Stimulated activated CD8-positive, alpha-beta memory T cell treated with anti-CD3 and anti-CD28 coated beads, Interleukin-15, amount 100 ng/mL, for 24 hours (primary cell): ENCODE data around the gene ECM2.

ENCODE experiments used
- DNase-seq: peaks from one replicate; pipeline ENCODE4 v3.0.0-alpha.2; 2020; ENCODE audit warnings: low read depth

ECM2 gene

DNA sequence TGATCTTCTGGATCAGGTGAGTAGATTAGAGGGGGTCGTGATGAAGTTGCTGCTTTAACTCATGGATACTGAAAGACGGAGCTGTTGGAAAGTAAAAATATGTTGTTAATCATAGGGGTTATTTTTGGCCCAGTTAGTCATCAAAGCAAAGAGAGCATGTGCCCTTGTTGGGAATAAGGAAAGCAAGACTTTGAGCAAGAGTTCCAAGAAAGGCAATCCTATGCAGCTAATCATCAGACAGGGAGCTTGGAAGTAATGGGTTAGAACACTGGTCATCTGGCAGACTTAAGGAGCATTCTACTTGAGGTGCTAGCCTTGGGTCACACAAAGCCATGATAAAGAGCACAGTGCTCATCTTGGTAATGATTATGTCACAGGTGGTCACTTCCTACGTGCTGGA is 71.8 kb downstream of the ECM2 start:
- no peak for DNase-seq

DNA sequence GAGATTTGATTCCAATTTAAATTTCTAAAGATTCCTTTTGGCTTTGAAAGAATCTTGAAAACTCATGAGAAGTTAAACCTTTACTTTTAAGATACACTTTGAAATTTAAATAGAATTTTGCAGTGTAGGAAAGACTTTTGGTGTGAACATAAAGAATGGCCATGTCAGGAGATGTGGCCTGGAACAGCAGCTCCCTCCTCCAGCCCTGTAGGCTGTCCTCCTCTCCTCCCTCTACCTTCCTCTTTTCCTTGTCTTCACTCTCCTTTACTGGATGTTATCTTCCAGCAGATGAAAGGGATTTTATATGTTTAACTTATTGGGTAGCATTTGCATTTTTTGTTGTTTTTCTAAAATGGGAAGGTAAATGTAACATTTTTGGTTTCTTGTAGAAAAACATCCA is 72.4 kb downstream of the ECM2 start:
- no peak for DNase-seq

DNA sequence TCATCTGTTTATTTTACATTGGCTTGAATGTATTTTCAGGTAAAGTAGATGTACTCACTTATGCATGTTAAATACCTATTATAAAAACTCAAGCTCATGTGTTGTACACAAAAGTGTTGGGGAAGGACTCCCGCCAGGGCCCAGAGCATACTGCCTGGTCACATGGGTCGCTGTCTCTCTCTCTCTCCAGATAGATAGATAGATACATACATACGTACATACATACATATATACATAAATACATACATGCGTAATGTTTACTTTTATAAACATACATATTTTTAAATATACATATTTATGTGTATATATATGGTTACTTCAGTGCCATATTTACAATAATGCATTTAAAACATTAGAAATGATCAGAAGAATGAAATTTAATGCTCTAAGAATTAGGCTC is 78.2 kb downstream of the ECM2 start:
- DNase-seq: no peak

DNA sequence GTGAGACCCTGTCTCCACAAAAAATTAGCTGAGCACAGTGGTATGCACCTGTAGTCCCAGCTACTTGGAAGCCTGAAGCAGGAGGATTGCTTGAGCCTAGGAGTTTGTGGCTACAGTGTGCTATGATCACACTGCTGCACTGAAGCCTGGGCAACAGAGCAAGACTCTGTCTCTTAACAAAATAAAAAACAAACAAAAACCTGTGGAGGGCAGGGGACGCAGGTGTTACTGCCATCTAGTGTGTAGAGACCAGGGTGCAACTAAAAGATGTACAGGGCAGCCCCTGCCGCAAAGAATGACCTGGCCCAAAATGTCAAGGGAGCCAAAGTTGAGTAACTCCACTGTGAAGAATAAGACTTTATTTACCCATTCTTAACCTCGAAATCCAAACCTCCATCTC is 80.6 kb downstream of the ECM2 start:
- DNase-seq: no peak

DNA sequence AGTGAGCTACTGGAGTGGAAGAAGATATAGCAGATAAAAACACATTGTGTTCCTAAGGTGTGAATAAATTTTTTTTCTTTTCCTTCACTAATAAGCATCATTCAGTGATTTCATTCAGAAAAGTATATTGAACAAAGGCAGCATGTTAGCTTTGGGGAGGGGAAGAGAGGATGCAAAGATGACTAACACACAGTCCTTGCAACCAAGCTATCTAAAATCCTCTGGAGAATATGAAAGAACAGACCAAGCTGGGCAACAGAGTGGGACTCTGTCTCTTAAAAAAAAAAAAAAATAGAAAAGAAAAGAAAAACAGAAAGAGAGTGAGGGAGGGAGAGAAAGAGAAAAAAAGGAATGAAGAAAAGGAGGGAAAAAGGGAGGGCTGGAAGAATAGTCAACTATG is 89.3 kb downstream of the ECM2 start:
- no peak for DNase-seq
